Measurements from ENCODE around the gene SLC6A6. TPM values are rescaled to one million over a fixed set of nuclear protein-coding genes. Genes with fewer than 3 reads are reported as not detected.

SLC6A6 gene
- total and polyA plus RNA-seq, 11 donors: 9.1 to 121 (median 34.9) TPM

DNA sequence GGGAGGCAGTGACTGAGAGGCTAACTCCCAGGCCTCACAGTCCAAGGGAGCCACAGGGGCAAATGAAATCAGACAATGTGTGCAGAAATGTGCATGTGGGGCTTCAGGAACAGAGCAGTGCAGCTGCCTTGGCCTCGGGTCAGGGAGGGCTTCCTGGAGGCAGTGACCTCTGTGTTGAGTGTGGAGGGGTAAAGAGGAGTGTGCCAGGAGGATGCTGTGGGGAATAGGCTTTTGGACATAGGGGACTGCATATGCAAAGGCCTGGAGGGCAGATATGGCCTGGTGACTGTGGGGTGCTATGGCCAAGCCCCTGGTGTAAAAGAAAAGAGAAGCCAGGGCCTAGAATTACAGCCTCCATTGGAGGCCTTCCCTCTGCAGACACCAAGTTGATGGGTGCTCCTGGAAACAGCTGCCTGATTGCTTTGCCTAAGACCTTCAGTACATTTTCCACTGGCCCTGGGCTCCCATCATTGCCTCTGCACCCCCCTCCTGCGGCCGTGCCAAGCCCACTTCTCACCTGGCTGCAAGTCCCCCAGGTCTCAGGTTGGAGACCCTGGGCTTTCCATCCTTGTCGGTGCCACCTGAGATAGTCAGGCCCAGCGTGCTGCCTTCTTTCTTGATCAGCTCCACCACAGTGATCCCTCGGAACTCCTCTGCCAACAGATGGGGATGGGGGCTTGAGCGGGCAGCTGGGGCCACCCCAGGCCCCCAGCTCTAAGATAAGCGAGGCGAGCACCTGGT is 122.7 kb downstream of the SLC6A6 start:
- intact Hi-C loops (cut with DNase I): loop anchor here in 1 of 10 donors (2.0 kb wide), 1 partner anchor 14 kb away; no protein-coding TSS in a partner anchor
- peaks cover 0 to 70% (median 46%) of the 10 kb centered on the region in 12 donors for H3K4me1 ChIP-seq
- H3K36me3 ChIP-seq: peaks cover 0 to 6% (median 0%) of the 10 kb centered on the region in 9 donors
- ATAC-seq: no peak
- H3K27me3 ChIP-seq: no peaks in the 10 kb centered on the region
- WGBS, 4 donors: 76 to 90% (median 84%) methylated on average over 6 to 9 of the region's 9 CpGs
- peaks cover 0 to 8% (median 0%) of the 10 kb centered on the region in 12 donors for H3K9me3 ChIP-seq
- DNase-seq: peak in 3 of 5 donors; percentile 15 to 50 (median 15)
- H3K27ac ChIP-seq: peak overlapping the region; percentile 67 to 96 (median 90)
- TF ChIP-seq, protein P1, sequence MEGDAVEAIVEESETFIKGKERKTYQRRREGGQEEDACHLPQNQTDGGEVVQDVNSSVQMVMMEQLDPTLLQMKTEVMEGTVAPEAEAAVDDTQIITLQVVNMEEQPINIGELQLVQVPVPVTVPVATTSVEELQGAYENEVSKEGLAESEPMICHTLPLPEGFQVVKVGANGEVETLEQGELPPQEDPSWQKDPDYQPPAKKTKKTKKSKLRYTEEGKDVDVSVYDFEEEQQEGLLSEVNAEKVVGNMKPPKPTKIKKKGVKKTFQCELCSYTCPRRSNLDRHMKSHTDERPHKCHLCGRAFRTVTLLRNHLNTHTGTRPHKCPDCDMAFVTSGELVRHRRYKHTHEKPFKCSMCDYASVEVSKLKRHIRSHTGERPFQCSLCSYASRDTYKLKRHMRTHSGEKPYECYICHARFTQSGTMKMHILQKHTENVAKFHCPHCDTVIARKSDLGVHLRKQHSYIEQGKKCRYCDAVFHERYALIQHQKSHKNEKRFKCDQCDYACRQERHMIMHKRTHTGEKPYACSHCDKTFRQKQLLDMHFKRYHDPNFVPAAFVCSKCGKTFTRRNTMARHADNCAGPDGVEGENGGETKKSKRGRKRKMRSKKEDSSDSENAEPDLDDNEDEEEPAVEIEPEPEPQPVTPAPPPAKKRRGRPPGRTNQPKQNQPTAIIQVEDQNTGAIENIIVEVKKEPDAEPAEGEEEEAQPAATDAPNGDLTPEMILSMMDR (IDR thresholded peaks at IDR 0.05): no peak
- no peak for TF ChIP-seq POLR2A (IDR thresholded peaks at IDR 0.05)
- peak overlapping the region in 7 of 12 donors; percentile 7 to 48 (median 17) for H3K4me3 ChIP-seq

DNA sequence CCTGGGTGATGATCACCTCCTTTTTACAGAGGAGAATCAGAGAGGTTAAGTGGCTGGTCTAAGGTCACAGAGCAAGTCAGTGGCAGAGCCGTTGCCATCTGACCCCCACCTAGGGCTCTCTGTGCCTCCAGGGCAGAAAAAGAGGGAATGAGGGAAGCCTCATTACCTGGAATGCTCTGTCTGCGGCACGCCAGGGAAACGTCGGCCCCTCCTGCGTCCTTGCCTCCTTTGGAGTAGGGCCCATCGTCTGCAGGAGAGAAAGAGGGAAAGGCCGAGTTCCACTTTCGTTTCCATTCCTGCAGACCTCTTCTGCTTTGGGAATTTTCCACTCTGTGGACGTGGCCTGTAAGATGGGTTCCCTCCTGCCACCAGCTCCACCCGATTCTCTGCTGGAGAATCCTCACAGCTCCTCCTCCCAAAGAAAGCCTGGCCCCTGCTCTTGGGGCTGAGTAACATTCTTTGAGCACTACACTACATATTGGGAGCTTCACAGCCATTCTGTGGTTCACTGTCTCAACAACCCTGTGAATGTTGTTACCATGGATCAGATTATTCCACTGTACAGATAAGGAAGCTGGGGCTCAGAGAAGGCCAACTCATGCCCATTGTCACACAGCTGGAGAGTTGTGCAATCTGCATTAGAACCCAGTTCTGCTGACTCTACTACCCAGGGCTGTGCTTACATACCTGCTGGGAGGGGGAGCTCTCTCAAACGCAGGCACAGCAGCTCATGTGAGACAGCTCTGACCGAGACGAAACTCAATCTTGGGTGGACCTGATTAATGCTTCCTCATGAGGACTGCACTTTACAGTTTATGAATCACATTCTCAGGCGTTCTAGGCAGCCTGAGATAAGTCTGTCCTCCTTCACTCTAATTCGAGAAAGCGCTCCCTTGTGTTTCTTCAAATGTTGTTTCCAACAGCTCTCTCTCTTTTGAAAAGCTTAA is 123.6 kb downstream of the SLC6A6 start:
- peaks cover 0 to 61% (median 45%) of the 10 kb centered on the region in 12 donors for H3K4me1 ChIP-seq

DNA sequence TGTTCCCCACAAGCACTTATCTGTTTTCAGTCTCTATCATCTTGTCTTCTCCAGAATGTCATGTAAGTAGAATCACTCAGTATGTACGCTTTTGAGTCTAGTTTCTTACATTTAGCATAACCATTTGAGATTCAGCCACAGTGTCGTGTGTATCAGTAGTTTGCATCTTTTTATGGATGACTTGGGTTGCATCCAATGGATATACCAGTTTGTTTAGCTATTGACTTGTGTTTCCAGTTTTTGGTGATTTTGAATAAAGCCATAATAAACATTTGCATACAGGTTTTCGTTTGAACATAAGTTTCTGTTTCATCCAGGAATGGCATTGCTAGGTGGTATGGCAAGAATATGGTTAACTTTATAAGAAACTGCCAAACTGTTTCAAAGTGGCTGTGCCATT is 125.7 kb downstream of the SLC6A6 start:
- TF ChIP-seq, protein P1 (IDR thresholded peaks at IDR 0.05): no peak
- TF ChIP-seq POLR2A (IDR thresholded peaks at IDR 0.05): no peak
- H3K4me3 ChIP-seq: no peak overlapping the region
- H3K27ac ChIP-seq: peak overlapping the region in 1 of 12 donors; percentile 92
- DNase-seq (no peak), ATAC-seq (no peak)
- H3K36me3 ChIP-seq: peaks cover 0 to 8% (median 0%) of the 10 kb centered on the region in 9 donors
- peaks cover 0 to 57% (median 39%) of the 10 kb centered on the region in 12 donors for H3K4me1 ChIP-seq
- no peaks in the 10 kb centered on the region for H3K27me3 ChIP-seq
- peaks cover 0 to 10% (median 0%) of the 10 kb centered on the region in 12 donors for H3K9me3 ChIP-seq
- intact Hi-C loops (cut with DNase I): no loop called here
- WGBS, 4 donors: 72 to 87% (median 83%) methylated on average over 3 of the region's 3 CpGs

More for the DNA sequence above, 123.6 kb downstream of the SLC6A6 start:
- peaks cover 0 to 10% (median 0%) of the 10 kb centered on the region in 12 donors for H3K9me3 ChIP-seq
- H3K36me3 ChIP-seq: peaks cover 0 to 8% (median 0%) of the 10 kb centered on the region in 9 donors
- DNase-seq (peak in 2 of 5 donors; percentile 35 to 51), ATAC-seq (no peak)
- no peaks in the 10 kb centered on the region for H3K27me3 ChIP-seq
- peak overlapping the region; percentile 9 to 96 (median 90) for H3K27ac ChIP-seq
- intact Hi-C loops (cut with DNase I): loop anchor here in 1 of 10 donors (2.0 kb wide), 1 partner anchor 13 kb away; no protein-coding TSS in a partner anchor
- WGBS, 4 donors: 33 to 41% (median 37%) methylated on average over 16 to 17 of the region's 17 CpGs
- peak overlapping the region in 8 of 12 donors; percentile 7 to 48 (median 18) for H3K4me3 ChIP-seq
- no peak for TF ChIP-seq POLR2A (IDR thresholded peaks at IDR 0.05)
- TF ChIP-seq, protein P1 (IDR thresholded peaks at IDR 0.05): no peak
